ENCODE data around the gene AOPEP. TPM values are rescaled to one million over a fixed set of nuclear protein-coding genes. Genes with fewer than 3 reads are reported as not detected.

The AOPEP gene
- total RNA-seq, 5 donors from 2014 or later (not counting 1 experiment from before 2014, with no cell fraction given), result 10.4 to 14.8 (median 11.3) TPM

- Histone ChIP-seq H3K9me3 (no peaks in the 10 kb centered on the region), H3K4me3 (ENCODE audit: control insufficient read depth in 1 of 2, extremely low read depth in 1 of 2, low read length in 1 of 2) (no peak overlapping the region), H3K27me3 (replicated peaks in 1 of 2; ENCODE audit: control insufficient read depth in 2 of 2, extremely low read depth in 1 of 2, insufficient read depth in 2 of 2, low read length in 1 of 2) (no peaks in the 10 kb centered on the region), H3K27ac (ENCODE audit: low read length) (no peak overlapping the region), H3K4me1 (ENCODE audit: control insufficient read depth in 1 of 2, extremely low read depth in 1 of 2, insufficient read depth in 2 of 2, low read length in 2 of 2) (no peaks in the 10 kb centered on the region), H3K36me3 (ENCODE audit: control insufficient read depth in 2 of 2, extremely low read depth in 1 of 2, insufficient read depth in 1 of 2, low read length in 1 of 2) (peaks cover 0 to 10% of the 10 kb centered on the region in 2 donors)
- WGBS (ENCODE audit: insufficient coverage), result no CpG with 5 or more reads among the region's 1 CpG
- no peak for DNase-seq
- POLR2A ChIA-PET, result interaction anchor here in 1 of 2 donors (0.7 kb wide), 1 partner anchor 94 kb away, joined by 8 read pairs; no protein-coding TSS in a partner anchor
- CTCF ChIA-PET, result interaction anchor here in 1 of 2 donors (0.7 kb wide), 1 partner anchor 1046 kb away, joined by 4 read pairs; no protein-coding TSS in a partner anchor
- H3K27ac Mint-ChIP-seq, result no peak overlapping the region
- H3K9me3 Mint-ChIP-seq, result no peaks in the 10 kb centered on the region
- H3K4me3 Mint-ChIP-seq, result no peak overlapping the region
- H3K36me3 Mint-ChIP-seq, result peaks cover 44% of the 10 kb centered on the region
- no peaks in the 10 kb centered on the region for H3K27me3 Mint-ChIP-seq
- ATAC-seq (replicated peaks in 1 of 4), result no peak
- peaks cover 6 to 10% (median 8%) of the 10 kb centered on the region in 3 donors for H3K4me1 Mint-ChIP-seq
Measured at GRCh38 chr9:94802251-94802650, 75.8 kb downstream of the AOPEP start.

DNA sequence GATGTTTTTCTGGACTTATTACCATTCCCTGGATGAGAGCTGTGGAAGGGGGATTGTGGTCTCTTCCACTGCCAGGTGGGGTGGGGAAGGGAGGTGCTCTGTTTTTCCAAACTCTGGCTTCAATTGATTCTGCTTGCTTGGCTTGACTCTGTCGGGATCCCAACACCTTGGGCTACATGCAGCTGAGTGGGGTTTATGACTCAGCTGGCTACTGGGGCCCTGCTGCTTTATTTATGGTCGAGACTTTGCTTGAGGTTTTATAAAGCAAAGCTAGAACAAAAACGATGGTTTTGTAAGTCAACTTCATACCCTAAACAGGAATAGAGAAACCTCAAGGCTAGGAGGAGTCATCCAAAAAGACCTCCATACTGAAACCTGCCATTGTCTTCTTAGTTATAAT lies 76.3 kb downstream of the AOPEP start:
- ChIA-PET POLR2A (interaction anchor here in 1 of 2 donors (0.7 kb wide), 1 partner anchor 93 kb away, joined by 8 read pairs; no protein-coding TSS in a partner anchor), CTCF (no interaction called here)
- Mint-ChIP-seq H3K27ac (no peak overlapping the region), H3K27me3 (no peaks in the 10 kb centered on the region), H3K4me3 (no peak overlapping the region), H3K36me3 (peaks cover 50% of the 10 kb centered on the region), H3K4me1 (peaks cover 6 to 10% (median 8%) of the 10 kb centered on the region in 3 donors), H3K9me3 (no peaks in the 10 kb centered on the region)
- Histone ChIP-seq H3K27me3 (replicated peaks in 1 of 2; ENCODE audit: control insufficient read depth in 2 of 2, extremely low read depth in 1 of 2, insufficient read depth in 2 of 2, low read length in 1 of 2) (no peaks in the 10 kb centered on the region), H3K36me3 (ENCODE audit: control insufficient read depth in 2 of 2, extremely low read depth in 1 of 2, insufficient read depth in 1 of 2, low read length in 1 of 2) (peaks cover 0 to 10% of the 10 kb centered on the region in 2 donors), H3K4me3 (ENCODE audit: control insufficient read depth in 1 of 2, extremely low read depth in 1 of 2, low read length in 1 of 2) (no peak overlapping the region), H3K27ac (ENCODE audit: low read length) (no peak overlapping the region), H3K4me1 (ENCODE audit: control insufficient read depth in 1 of 2, extremely low read depth in 1 of 2, insufficient read depth in 2 of 2, low read length in 2 of 2) (no peaks in the 10 kb centered on the region), H3K9me3 (no peaks in the 10 kb centered on the region)
- ATAC-seq (replicated peaks in 1 of 4) (no peak), DNase-seq (no peak)
- no CpG with 5 or more reads among the region's 3 CpGs for WGBS (ENCODE audit: insufficient coverage)

GRCh38 chr9:94804316-94804715 lies 77.8 kb downstream of the AOPEP start:
- H3K9me3 Mint-ChIP-seq, result no peaks in the 10 kb centered on the region
- peaks cover 52% of the 10 kb centered on the region for H3K36me3 Mint-ChIP-seq
- ChIA-PET POLR2A (no interaction called here), CTCF (interaction anchor here in 1 of 2 donors (0.6 to 0.7 kb wide), 3 partner anchors 10 to 135 kb away, joined by 3 read pairs; no protein-coding TSS in a partner anchor)
- no peak for DNase-seq
- no peaks in the 10 kb centered on the region for H3K27me3 ChIP-seq (replicated peaks in 1 of 2; ENCODE audit: control insufficient read depth in 2 of 2, extremely low read depth in 1 of 2, insufficient read depth in 2 of 2, low read length in 1 of 2)
- no peak overlapping the region for H3K4me3 Mint-ChIP-seq
- no peaks in the 10 kb centered on the region for H3K27me3 Mint-ChIP-seq
- H3K27ac ChIP-seq (ENCODE audit: low read length), result no peak overlapping the region
- H3K4me1 Mint-ChIP-seq, result peaks cover 6 to 10% (median 8%) of the 10 kb centered on the region in 3 donors
- no peaks in the 10 kb centered on the region for H3K9me3 ChIP-seq
- no peaks in the 10 kb centered on the region for H3K4me1 ChIP-seq (ENCODE audit: control insufficient read depth in 1 of 2, extremely low read depth in 1 of 2, insufficient read depth in 2 of 2, low read length in 2 of 2)
- H3K27ac Mint-ChIP-seq, result no peak overlapping the region
- peaks cover 0 to 14% of the 10 kb centered on the region in 2 donors for H3K36me3 ChIP-seq (ENCODE audit: control insufficient read depth in 2 of 2, extremely low read depth in 1 of 2, insufficient read depth in 1 of 2, low read length in 1 of 2)
- no peak overlapping the region for H3K4me3 ChIP-seq (ENCODE audit: control insufficient read depth in 1 of 2, extremely low read depth in 1 of 2, low read length in 1 of 2)
- ATAC-seq (replicated peaks in 1 of 4), result no peak
- 94% methylated on average over 2 of the region's 5 CpGs for WGBS (ENCODE audit: insufficient coverage)

- Mint-ChIP-seq H3K27me3 (no peaks in the 10 kb centered on the region), H3K36me3 (peaks cover 48% of the 10 kb centered on the region), H3K4me1 (peaks cover 6 to 10% (median 8%) of the 10 kb centered on the region in 3 donors), H3K27ac (no peak overlapping the region), H3K4me3 (no peak overlapping the region), H3K9me3 (no peaks in the 10 kb centered on the region)
- Histone ChIP-seq H3K27me3 (replicated peaks in 1 of 2; ENCODE audit: control insufficient read depth in 2 of 2, extremely low read depth in 1 of 2, insufficient read depth in 2 of 2, low read length in 1 of 2) (no peaks in the 10 kb centered on the region), H3K4me1 (ENCODE audit: control insufficient read depth in 1 of 2, extremely low read depth in 1 of 2, insufficient read depth in 2 of 2, low read length in 2 of 2) (no peaks in the 10 kb centered on the region), H3K27ac (ENCODE audit: low read length) (no peak overlapping the region), H3K4me3 (ENCODE audit: control insufficient read depth in 1 of 2, extremely low read depth in 1 of 2, low read length in 1 of 2) (no peak overlapping the region), H3K9me3 (no peaks in the 10 kb centered on the region), H3K36me3 (ENCODE audit: control insufficient read depth in 2 of 2, extremely low read depth in 1 of 2, insufficient read depth in 1 of 2, low read length in 1 of 2) (peaks cover 0 to 14% of the 10 kb centered on the region in 2 donors)
- no peak for DNase-seq
- ChIA-PET POLR2A (no interaction called here), CTCF (no interaction called here)
- ATAC-seq (replicated peaks in 1 of 4), result no peak
- WGBS (ENCODE audit: insufficient coverage), result 90% methylated on average over 1 of the region's 8 CpGs
Measured at GRCh38 chr9:94805051-94805489, 78.6 kb downstream of the AOPEP start.

DNA sequence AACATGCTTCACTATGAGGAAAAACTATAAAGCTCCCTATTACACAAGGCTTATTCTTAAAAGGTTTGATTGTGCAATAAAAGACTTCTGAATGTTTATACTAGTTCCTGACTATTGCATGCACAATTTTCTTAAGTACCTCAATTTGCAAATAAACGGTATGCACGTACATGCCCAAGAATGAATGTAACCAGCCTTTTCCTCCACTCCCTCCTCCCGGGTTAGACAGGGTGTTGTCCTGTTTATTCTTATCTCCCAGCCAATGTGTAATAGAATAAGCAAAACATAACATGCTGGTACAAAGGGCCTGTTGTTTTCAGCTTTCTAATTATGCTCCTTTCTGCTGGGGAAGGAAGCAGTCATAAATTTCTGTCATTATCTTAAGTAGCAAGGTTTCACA lies 79.1 kb downstream of the AOPEP start:
- Histone ChIP-seq H3K27me3 (replicated peaks in 1 of 2; ENCODE audit: control insufficient read depth in 2 of 2, extremely low read depth in 1 of 2, insufficient read depth in 2 of 2, low read length in 1 of 2) (no peaks in the 10 kb centered on the region), H3K27ac (ENCODE audit: low read length) (no peak overlapping the region), H3K4me1 (ENCODE audit: control insufficient read depth in 1 of 2, extremely low read depth in 1 of 2, insufficient read depth in 2 of 2, low read length in 2 of 2) (no peaks in the 10 kb centered on the region), H3K36me3 (ENCODE audit: control insufficient read depth in 2 of 2, extremely low read depth in 1 of 2, insufficient read depth in 1 of 2, low read length in 1 of 2) (peaks cover 0 to 14% of the 10 kb centered on the region in 2 donors), H3K9me3 (no peaks in the 10 kb centered on the region), H3K4me3 (ENCODE audit: control insufficient read depth in 1 of 2, extremely low read depth in 1 of 2, low read length in 1 of 2) (no peak overlapping the region)
- Mint-ChIP-seq H3K4me3 (no peak overlapping the region), H3K27me3 (no peaks in the 10 kb centered on the region), H3K9me3 (no peaks in the 10 kb centered on the region), H3K27ac (no peak overlapping the region), H3K4me1 (peaks cover 6 to 10% (median 8%) of the 10 kb centered on the region in 3 donors), H3K36me3 (peaks cover 43% of the 10 kb centered on the region)
- ATAC-seq (replicated peaks in 1 of 4), result no peak
- ChIA-PET POLR2A (no interaction called here), CTCF (no interaction called here)
- no peak for DNase-seq
- WGBS (ENCODE audit: insufficient coverage), result no CpG with 5 or more reads among the region's 3 CpGs

- Histone ChIP-seq H3K36me3 (ENCODE audit: control insufficient read depth in 2 of 2, extremely low read depth in 1 of 2, insufficient read depth in 1 of 2, low read length in 1 of 2) (peaks cover under 1 to 8% of the 10 kb centered on the region in 2 donors), H3K27me3 (replicated peaks in 1 of 2; ENCODE audit: control insufficient read depth in 2 of 2, extremely low read depth in 1 of 2, insufficient read depth in 2 of 2, low read length in 1 of 2) (no peaks in the 10 kb centered on the region), H3K4me3 (ENCODE audit: control insufficient read depth in 1 of 2, extremely low read depth in 1 of 2, low read length in 1 of 2) (no peak overlapping the region), H3K27ac (ENCODE audit: low read length) (no peak overlapping the region), H3K9me3 (no peaks in the 10 kb centered on the region), H3K4me1 (ENCODE audit: control insufficient read depth in 1 of 2, extremely low read depth in 1 of 2, insufficient read depth in 2 of 2, low read length in 2 of 2) (no peaks in the 10 kb centered on the region)
- no peak overlapping the region for H3K27ac Mint-ChIP-seq
- no peak overlapping the region for H3K4me3 Mint-ChIP-seq
- H3K27me3 Mint-ChIP-seq, result no peaks in the 10 kb centered on the region
- peaks cover 43% of the 10 kb centered on the region for H3K36me3 Mint-ChIP-seq
- ATAC-seq (replicated peaks in 1 of 4) (no peak), DNase-seq (no peak)
- H3K9me3 Mint-ChIP-seq, result no peaks in the 10 kb centered on the region
- POLR2A ChIA-PET, result no interaction called here
- H3K4me1 Mint-ChIP-seq, result peaks cover 6 to 10% (median 8%) of the 10 kb centered on the region in 3 donors
- 100% methylated on average over 2 of the region's 3 CpGs for WGBS (ENCODE audit: insufficient coverage)
- CTCF ChIA-PET, result no interaction called here
Measured at GRCh38 chr9:94806307-94806893, 79.9 kb downstream of the AOPEP start.

Data from T-cell (primary cell).